HUES64 (cell line): ENCODE results near the gene AIFM3.
"Not testable (repeated sequence)": the region's sequence is repeated elsewhere in the genome, so short reads cannot be mapped to it uniquely, and the experiment has no call there.

ENCODE experiments used
- H3K27ac ChIP-seq: 2 replicates; pipeline ENCODE4 v1.7.0; 2013; ENCODE audit warnings: low read depth, low read length, inconsistent platforms
- H3K27me3 ChIP-seq: 2 replicates; pipeline ENCODE4 v1.6.1; 2013; ENCODE audit warnings: mild to moderate bottlenecking, low read length; ENCODE audit not compliant: insufficient read depth
- H3K36me3 ChIP-seq: 2 replicates; pipeline ENCODE4 v1.6.1; 2013; ENCODE audit warnings: mild to moderate bottlenecking, low read length; ENCODE audit not compliant: insufficient read depth
- H3K4me1 ChIP-seq: 2 replicates; pipeline ENCODE4 v1.6.1; 2013; ENCODE audit warnings: mild to moderate bottlenecking, low read length, moderate library complexity; ENCODE audit not compliant: insufficient read depth
- H3K4me3 ChIP-seq: 2 replicates; pipeline ENCODE4 v1.5.1; 2013; ENCODE audit warnings: mild to moderate bottlenecking, low read length, moderate library complexity
- H3K9ac ChIP-seq: 2 replicates; pipeline ENCODE4 v1.6.1; 2013; ENCODE audit warnings: mild to moderate bottlenecking, low read depth, low read length
- H3K9me3 ChIP-seq: 2 replicates; pipeline ENCODE4 v1.6.1; 2013; ENCODE audit warnings: low read depth, low read length; ENCODE audit not compliant: insufficient read depth
- WGBS: fragments of 150-250, 120-280 bp; methylation state at CpG from one replicate; pipeline ENCODE4 v1.1.7; 2013; ENCODE audit warnings: missing lambda C conversion rate; 5-methylcytosine and 5-hydroxymethylcytosine counted together

The AIFM3 gene

DNA sequence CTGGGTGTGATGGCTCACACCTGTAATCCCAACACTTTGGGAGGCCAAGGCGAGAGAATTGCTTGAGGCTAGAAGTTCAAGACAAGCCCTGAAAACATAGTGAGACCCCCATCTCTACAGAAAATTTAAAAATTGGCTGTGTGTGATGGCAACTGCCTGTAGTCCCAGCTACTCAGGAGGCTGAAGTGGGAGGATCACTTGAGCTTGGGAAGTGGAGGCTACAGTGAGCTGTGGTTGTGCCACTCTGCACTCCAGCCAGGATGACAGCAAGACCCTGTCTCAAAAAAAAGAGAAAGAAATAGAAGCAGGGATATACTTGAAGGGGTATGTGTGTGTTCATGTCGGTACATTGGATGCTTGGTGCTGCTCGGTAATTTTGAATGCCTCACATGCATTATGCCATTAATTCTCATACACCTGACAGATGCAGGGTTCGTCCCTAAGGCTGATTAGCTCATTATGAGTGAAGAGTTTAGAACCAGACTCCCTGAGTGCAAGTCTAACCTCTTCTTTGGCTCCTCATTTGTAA is 35.9 kb upstream of the AIFM3 start:
- 88% methylated on average over 4 of the region's 4 CpGs for WGBS
- Histone ChIP-seq H3K27me3 (no peaks in the 10 kb centered on the region), H3K9me3 (no peaks in the 10 kb centered on the region), H3K36me3 (peaks cover 36% of the 10 kb centered on the region), H3K4me1 (peaks cover 5% of the 10 kb centered on the region), H3K4me3 (no peak overlapping the region), H3K27ac (no peak overlapping the region), H3K9ac (no peak overlapping the region)

DNA sequence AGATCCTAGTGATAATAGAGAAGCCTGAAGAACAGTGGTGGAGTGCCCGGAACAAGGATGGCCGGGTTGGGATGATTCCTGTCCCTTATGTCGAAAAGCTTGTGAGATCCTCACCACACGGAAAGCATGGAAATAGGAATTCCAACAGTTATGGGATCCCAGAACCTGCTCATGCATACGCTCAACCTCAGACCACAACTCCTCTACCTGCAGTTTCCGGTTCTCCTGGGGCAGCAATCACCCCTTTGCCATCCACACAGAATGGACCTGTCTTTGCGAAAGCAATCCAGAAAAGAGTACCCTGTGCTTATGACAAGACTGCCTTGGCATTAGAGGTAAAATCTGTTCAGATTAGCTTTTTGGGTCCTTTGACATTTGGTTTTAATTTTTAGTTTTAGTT is 33.1 kb upstream of the AIFM3 start:
- H3K4me3 ChIP-seq = no peak overlapping the region
- WGBS = 95% methylated on average over 7 of the region's 7 CpGs
- H3K9me3 ChIP-seq = no peaks in the 10 kb centered on the region
- H3K9ac ChIP-seq = no peak overlapping the region
- H3K27ac ChIP-seq = no peak overlapping the region
- peaks cover 57% of the 10 kb centered on the region for H3K36me3 ChIP-seq
- H3K4me1 ChIP-seq = no peaks in the 10 kb centered on the region
- H3K27me3 ChIP-seq = no peaks in the 10 kb centered on the region

DNA sequence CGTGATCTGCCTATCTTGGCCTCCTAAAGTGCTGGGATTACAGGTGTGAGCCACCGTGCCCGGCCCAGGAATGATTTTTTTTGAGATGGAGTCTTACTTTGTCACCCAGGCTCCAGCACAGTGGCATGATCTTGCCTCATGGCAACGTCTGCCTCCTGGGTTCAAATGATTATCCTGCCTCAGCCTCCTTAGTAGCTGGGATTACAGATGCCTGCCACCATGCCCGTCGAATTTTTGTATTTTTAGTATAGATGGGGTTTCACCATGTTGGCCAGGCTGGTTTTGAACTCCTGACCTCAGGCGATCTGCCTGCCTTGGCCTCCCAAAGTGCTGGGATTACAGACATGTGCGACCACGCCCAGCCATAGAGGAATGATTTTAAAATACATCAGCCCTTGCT is 32.0 kb upstream of the AIFM3 start:
- not testable (repeated sequence) for H3K9ac ChIP-seq, H3K4me1 ChIP-seq, H3K27me3 ChIP-seq, H3K4me3 ChIP-seq, H3K9me3 ChIP-seq, H3K27ac ChIP-seq
- 95% methylated on average over 9 of the region's 9 CpGs for WGBS
- peaks cover 58% of the 10 kb centered on the region for H3K36me3 ChIP-seq

DNA sequence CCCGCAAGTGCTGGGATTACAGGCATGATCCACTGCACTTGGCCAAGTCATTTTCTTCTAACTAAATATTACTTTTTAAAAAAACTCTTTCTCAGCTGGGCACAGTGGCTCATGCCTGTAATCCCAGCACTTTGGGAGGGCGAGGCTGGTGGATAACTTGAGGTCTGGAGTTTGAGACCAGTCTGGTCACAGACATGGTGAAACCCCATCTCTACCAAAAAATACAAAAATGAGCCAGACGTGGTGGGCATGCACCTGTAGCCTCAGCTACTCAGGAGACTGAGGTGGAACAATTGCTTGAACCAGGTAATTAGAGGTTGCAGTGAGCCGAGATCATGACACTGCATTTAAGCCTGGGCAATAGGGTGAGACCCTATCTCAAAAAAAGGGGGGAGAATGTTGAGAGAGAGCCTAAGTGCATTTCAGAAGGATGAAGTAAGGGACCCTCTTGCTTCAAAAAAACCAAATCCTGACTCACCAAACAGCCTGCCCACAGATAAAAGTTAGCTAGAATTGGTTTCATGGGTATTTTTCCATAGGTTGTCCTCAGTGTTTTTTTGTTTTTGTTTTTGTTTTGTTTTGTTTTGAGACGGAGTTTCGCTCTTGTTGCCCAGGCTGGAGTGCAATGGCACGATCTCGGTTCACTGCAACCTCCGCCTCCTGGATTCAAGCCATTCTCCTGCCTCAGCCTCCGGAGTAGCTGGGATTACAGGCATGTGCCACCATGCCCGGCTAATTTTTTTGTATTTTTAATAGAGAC is 31.1 kb upstream of the AIFM3 start:
- 97% methylated on average over 11 of the region's 11 CpGs for WGBS

DNA sequence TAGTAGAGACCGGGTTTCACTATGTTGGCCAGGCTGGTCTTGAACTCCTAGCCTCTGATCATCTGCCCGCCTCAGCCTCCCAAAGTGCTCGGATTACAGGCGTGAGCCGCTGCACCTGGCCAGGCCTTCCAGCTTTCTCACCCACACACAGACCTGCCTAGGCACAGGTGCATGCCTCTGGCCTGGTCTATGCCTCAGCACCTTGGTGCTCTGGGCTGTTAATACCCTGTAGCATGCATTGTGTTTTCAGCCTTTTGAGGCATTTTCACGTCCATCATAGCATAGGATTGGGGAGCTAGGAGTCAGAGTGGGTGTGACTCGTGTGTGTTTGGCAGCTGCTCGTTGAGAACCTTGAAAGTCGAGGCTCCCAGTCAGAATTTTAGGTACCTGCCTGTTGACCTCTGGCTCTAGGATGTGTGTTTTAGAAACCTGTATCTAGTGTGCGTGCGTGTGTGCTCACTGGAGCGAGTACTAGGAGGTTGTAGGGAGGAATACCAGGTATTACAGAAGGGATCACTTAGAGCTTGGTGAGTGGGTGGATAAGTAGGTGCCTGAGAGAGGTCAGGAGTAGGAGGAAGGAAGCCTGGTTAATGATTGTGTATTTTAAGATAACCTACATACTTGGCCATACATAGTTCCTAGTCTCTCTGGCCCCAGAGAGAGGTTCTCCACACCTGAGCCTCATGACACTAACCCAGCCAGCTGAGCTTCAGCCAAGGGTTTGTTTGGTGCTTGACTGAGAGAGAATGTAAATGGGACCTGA is 29.8 kb upstream of the AIFM3 start:
- WGBS = 83% methylated on average over 12 of the region's 12 CpGs
- H3K27ac ChIP-seq = no peak overlapping the region
- no peak overlapping the region for H3K4me3 ChIP-seq
- no peaks in the 10 kb centered on the region for H3K4me1 ChIP-seq
- H3K36me3 ChIP-seq = peaks cover 51% of the 10 kb centered on the region
- no peaks in the 10 kb centered on the region for H3K27me3 ChIP-seq
- no peak overlapping the region for H3K9ac ChIP-seq
- no peaks in the 10 kb centered on the region for H3K9me3 ChIP-seq

More for the DNA sequence above, 31.1 kb upstream of the AIFM3 start:
- H3K4me3 ChIP-seq, H3K9ac ChIP-seq, H3K4me1 ChIP-seq, H3K27ac ChIP-seq, H3K27me3 ChIP-seq, H3K9me3 ChIP-seq: not testable (repeated sequence)
- H3K36me3 ChIP-seq = peaks cover 57% of the 10 kb centered on the region

DNA sequence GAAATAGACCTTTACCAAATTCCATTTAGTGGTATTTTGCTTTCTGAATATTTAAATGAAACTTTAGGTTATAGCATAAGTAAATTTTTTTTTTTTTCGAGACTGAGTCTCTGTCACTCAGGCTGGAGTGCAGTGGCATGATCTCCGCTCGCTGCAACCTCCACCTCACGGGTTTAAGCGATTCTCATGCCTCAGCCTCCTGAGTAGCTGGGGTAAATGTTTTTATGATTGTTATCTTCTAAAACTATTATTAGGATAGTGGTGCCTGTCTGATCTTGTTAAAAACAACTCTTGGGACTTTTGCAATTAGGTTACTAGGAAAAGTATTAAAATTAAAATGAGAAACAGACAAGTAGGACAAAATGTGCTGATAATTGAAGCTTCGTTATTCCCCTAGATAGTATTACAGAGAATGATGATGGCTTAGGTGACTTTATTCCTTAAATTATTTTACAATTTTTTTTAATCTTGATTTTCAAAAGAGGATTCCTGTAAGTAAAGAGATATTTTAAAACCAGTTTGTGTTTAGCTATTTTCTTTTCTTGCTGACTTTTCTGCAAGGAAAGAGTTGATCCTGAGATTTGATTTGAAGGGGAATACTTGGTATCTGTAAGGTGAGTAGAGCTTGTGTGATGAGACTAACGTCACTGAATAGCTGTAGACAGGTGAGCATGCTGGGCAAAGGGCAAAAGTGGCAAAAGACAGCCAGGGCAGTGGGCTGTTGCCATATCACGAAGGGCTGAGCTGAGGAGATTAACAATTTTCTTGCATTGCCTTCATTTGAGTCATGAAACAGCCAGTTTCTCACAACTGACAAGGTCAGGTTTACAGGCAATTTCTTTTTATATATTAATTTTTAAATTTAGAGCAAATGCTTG is 29.0 kb upstream of the AIFM3 start:
- Histone ChIP-seq H3K9ac (no peak overlapping the region), H3K36me3 (peaks cover 51% of the 10 kb centered on the region), H3K27me3 (no peaks in the 10 kb centered on the region), H3K27ac (no peak overlapping the region), H3K4me1 (no peaks in the 10 kb centered on the region), H3K4me3 (no peak overlapping the region), H3K9me3 (no peaks in the 10 kb centered on the region)
- 95% methylated on average over 8 of the region's 8 CpGs for WGBS

DNA sequence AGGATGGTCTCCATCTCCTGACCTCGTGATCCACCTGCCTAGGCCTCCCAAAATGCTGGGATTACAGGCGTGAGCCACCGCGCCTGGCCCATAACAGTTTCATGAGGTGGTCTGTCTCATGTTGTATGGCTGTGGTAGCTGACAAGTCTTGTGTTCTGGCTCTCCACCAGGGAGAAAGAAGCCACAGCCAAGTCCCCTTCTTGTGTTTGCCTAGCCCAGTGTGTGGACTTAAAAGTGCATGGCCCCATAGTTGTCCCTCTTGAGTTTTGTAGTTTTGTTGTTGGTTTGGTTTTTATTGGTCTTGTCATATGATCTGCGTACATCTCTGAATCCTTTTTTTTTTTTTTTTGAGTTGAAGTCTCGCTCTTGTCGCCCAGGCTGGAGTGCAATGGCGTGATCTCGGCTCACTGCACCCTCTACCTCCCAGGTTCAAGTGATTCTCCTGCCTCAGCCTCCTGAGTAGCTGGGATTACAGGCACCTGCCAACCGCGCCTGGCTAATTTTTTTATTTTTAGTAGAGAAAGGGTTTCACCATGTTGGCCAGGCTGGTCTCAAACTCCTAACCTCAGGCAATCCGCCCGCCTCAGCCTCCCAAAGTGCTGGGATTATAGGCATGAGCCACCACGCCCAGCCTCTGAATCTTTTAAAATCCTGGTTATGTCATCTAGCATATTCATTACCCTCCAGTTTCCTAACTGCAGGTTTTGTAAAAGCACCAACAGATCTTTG is 27.4 kb upstream of the AIFM3 start:
- peaks cover 39% of the 10 kb centered on the region for H3K36me3 ChIP-seq
- H3K9me3 ChIP-seq, H3K4me3 ChIP-seq, H3K27me3 ChIP-seq, H3K9ac ChIP-seq, H3K27ac ChIP-seq, H3K4me1 ChIP-seq: not testable (repeated sequence)
- WGBS = 92% methylated on average over 14 of the region's 14 CpGs

DNA sequence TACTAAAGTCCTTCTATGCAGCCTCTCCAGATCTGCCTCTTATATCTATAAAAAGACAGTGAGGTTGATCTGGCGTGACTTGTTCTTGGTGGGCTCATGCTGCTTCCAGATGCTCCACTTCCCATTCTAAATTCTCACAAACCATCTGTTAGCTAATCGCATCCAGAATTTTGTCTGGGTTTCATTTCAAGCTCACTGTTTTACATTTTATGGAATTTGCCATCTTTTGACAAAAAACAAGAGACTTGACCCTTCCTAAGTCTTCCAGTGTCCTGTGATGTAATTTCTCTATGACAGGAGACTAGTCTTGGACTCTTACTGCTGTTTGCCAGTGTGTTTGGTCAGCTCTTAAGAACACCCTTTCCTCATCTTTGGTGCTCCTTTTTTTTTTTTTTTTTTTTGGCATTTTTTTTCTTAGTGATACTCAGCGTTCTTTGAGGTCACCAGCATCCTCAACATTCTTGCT is 26.8 kb upstream of the AIFM3 start:
- Histone ChIP-seq H3K36me3 (peaks cover 35% of the 10 kb centered on the region), H3K4me1 (no peaks in the 10 kb centered on the region), H3K9me3 (no peaks in the 10 kb centered on the region), H3K9ac (no peak overlapping the region), H3K27ac (no peak overlapping the region), H3K27me3 (no peaks in the 10 kb centered on the region), H3K4me3 (no peak overlapping the region)
- WGBS = 93% methylated on average over 3 of the region's 3 CpGs

DNA sequence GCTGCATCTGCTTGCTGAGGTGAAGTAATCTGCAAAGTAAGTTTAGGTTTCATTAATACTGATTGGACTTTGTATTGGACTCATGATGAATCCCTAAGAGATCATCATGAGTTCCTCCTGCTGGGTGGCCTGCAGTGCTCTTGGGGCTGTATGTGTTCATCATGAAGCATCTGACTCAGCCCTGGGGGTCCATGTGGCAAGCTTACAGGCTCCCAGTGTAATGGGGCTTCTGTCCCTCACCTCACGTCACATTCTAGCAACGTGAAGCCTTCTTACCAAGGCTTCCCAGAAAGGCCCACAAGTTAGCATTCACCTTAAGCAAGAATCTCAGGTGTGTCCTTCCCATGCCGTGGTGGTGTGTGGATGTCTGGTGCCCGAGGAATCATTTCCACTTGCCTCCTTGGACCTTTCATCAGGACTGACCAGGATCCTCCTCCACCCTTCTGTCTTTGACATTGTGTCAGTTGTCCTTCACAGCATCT is 26.1 kb upstream of the AIFM3 start:
- no peaks in the 10 kb centered on the region for H3K4me1 ChIP-seq
- no peaks in the 10 kb centered on the region for H3K27me3 ChIP-seq
- H3K27ac ChIP-seq = no peak overlapping the region
- WGBS = 100% methylated on average over 4 of the region's 4 CpGs
- H3K36me3 ChIP-seq = peaks cover 32% of the 10 kb centered on the region
- H3K9me3 ChIP-seq = no peaks in the 10 kb centered on the region
- H3K4me3 ChIP-seq = no peak overlapping the region
- no peak overlapping the region for H3K9ac ChIP-seq

DNA sequence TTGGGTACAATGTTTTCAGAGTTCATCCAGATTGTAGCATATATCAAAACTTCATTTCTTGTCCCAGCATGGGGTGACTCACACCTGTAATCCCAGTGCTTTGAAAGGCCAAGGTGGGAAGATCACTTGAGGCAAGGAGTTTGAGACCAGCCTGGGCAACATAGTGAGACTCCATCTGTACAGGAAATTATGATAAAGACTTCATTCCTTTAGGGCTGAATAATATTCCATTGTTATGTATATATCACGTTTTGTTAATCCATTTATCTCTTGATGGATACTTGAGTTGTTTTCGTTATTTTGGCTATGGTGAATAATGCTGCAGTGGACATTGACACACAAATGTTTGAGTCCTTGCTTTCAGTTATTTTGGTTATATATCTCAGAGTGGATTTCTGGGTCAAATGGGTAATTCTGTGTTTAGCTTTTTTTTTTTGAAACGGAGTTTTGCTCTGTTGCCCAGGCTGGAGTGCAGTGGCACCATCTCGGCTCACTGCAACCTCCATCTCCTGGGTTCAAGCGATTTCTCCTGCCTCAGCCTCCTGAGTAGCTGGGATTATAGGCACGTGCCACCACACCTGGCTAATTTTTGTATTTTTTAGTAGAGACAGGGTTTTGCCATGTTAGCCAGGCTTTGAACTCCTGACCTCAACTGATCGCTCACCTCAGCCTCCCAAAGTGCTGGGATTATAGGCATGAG is 24.7 kb upstream of the AIFM3 start:
- H3K9ac ChIP-seq, H3K9me3 ChIP-seq, H3K27me3 ChIP-seq, H3K4me1 ChIP-seq, H3K27ac ChIP-seq, H3K4me3 ChIP-seq: not testable (repeated sequence)
- WGBS = 97% methylated on average over 7 of the region's 7 CpGs
- peaks cover 28% of the 10 kb centered on the region for H3K36me3 ChIP-seq
